Measurements from ENCODE around the gene AKT1.
"Not testable (repeated sequence)": the region's sequence is repeated elsewhere in the genome, so short reads cannot be mapped to it uniquely, and the experiment has no call there.

AKT1 gene

DNA sequence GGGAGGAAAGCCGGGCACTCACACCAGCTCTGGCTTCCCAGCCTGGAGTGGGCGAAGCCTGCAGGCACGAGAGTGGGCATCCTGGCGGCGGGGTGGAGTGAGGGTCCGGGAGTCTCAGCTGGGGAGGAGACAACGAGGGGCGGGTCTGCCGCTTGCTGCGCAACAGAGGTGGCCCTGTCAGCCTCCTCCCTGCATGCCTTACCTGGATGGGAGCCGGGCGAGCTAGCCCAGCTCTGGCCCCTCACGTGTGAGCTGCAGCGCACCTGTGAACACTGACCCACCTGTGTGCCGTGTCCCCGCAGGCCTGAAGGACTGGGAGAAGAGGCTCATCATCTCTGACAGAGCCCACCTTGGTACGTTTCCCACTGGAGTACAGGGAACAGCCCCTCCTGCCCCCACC, 56.5 kb downstream of the AKT1 start:
- no peak for DNase-seq (ENCODE audit: low read depth in 2 of 2)

DNA sequence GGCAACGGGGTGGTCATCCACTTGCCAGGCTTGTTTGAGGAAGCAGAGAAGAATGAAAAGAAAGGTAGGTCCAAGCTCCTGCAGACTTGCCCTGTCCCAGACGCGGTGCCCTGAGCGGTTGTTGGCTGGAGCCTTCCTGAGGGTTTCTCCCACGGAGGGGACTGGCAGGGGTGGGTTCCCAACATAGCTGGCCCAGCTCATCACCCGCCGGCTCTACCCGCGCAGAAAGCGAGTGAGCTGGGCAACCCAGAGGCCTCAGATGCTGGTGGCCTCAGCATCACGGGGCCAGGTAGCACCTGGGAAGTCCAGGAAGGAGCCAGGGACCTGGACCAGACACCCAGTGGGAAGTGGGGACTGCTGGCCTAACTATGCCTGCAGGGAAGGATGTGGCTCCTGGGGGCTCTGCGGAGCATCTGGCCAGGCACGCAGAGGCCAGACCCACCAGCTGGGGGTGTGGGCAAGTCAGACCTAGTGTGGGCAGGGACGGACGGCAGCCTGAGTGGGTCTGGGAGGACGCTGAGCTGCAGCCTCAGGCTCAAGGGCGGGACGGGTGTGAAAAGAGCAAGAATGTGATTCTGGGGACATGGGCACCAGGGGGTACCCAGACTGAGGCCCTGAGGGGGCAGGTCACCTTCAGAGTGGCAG, 57.1 kb downstream of the AKT1 start:
- no peak for DNase-seq (ENCODE audit: low read depth in 2 of 2)

DNA sequence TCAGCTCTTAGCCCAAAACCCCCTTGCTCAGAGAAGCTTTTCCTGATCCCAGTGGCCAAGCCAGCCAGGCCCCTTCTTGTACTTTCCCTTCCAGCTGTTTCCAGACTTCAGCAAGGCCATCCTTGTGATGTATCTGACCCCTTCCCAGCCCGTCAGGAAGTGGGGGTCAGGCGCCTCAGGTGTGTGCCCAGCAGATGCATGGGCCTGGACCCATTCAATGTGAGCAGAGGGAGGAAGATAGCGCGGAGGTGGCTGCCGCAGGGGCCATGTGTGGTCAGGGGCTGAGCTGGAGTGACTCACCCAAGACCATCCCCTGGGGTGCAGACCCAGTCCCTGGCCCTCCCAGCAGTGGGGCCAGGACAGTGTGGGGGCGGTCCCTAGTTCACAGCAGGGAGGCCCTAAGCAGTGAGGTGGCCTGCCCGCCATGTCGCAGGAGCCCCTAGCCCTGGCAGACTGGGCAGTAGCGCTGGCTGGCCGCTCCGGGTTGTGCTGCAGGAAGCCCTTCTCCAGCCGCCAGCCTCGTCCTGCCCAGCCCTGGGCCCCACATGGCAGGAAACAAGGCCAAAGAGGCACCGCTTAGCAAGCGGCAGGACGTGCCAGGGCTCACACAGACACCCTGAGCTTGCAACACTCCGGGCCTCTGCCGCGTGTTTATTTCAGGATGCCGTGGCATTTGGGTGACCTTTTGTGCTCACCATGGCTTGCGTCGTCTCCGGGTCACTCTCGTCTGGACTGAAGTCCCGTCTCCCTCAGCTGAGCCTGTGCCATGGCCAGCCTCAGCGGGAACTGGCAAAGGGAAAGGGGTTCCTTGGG, 59.5 kb downstream of the AKT1 start:
- DNase-seq (ENCODE audit: low read depth in 2 of 2): no peak

DNA sequence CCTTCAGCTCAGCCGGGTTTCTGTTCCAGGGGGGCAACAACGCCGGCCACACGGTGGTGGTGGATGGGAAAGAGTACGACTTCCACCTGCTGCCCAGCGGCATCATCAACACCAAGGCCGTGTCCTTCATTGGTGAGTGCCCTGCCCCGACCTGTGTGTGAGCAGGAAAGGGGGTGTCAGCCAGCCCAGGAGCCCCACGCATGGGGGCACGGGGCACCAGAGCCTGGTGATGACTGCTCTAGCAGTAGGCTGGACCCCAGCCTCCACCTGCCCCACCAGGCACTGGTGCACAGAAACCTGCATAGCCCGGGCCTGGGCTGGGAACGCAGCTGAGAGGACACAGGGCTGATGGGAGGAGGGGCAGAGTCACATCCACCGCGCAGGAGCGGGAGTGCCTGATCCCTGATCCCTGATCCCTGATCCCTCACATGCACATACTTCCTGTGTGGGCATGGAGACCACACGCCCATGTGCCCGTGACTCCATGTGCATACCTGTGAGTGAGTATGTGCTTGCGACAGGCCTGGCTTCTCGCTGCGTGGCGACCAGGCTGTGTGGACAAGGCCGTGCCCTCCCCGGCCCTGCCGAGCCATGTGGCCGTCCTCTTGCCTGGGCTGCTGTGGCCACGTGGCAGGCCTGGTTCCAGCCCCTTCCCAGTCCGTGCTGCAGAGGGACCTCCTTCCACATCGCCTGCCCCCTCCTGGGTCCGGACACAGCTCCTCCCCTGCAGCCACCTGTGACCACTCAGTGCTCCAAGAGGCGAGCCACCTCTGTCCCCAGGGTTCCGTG, 60.4 kb downstream of the AKT1 start:
- no peak for DNase-seq (ENCODE audit: low read depth in 2 of 2)

DNA sequence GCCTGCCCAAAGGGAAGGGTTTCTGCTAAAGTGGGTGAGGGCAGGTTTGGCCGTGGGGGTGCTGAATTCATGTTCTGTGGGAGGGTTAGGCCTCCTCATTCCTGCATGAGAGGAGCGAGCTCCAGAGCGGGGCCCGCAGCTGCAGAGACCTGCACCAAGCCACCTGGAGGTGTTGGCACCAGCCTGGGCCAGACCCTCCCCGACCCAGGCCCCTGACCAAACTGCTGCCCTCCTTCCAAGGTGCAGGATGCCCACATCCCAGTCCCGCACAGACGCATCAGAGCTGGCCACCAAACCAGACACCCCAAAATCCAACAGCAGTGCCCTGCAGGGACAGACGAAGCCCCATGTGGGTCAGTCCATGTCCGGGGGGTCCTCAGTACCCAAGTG, 61.0 kb downstream of the AKT1 start:
- DNase-seq (ENCODE audit: low read depth in 2 of 2): no peak

DNA sequence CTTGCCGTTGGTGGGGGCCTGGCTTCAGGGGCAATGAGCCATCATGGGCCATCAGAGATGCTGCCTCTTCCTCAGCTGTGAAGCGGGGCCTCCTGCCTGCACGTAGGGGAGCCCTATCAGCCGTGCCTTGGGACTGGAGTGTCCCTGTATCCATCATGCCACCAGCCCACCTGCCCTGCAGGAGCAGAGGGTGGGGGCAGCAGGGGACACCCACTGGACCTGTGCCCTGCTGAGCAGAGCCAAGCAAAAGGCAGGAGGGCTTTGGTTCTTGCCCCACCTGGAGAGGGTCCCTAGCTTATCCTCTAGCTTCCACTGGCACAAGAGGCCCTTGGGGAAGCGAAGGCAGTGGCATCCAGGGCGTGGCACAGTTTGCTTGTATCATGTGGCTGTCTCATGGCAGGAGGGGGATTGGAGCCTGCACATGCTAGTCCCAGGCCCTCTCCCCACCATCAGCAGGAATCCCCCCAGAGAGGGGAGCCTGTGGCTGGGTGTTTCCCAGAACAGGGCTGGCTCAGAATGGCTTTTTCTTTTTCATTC, 61.4 kb downstream of the AKT1 start:
- DNase-seq (ENCODE audit: low read depth in 2 of 2): no peak

DNA sequence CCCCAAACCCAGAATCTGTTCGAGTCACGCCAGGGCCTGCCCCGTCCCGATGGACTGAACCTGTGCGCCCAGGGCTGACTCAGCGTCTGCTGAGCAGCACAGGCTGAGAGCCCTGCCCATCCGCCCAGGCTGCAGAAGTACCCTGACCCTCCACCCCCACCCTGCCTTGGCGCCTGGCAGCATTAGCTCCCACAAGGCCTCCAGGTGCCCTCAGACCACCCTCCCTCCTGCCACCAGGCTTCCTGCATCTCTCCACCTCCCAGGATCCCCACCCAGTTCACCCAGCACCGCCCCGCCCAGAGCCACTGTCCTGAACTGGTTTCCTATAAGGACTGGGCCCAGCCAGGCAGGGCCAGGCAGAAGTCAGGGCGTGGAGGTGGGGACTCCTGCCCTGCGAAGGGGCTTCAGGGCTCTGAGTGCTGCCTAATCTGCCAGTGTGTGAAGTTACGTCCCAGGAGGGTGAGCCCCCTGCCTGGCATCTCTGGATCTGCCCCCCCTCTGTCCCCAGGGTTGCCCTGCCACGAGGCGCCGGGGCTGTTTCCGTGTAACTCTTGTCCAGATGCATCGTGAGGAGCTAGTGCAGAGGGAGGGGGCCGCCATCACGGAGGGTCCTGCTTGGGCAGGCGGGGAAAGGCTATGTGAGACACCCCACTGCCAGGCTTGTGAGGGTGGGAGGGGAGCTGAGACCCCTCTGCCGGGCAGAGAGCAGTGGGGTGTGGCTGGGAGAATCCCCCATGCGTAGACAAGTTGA, 62.4 kb downstream of the AKT1 start:
- no peak for DNase-seq (ENCODE audit: low read depth in 2 of 2)

DNA sequence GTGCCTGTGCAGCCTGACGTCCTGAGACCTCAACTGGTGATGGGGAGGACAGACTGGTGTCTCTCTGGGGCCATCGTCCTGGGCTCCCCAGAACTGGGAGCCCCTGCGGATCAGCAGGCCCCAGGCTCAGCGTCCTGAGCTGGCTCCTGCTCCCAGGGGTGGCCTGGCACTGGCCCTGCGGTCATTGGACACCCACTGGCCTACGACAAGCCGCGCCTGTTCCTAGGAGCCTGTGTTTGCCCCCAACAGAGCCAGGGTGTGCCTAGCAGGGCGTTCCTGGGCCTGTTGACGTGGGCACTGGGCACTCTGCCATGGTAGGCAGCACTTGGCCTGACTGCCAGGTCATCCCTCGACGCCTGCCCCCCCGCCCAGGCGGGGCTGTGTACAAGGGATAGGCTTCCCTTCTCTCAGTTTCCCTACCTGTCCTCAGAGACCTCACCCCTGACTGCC, 63.2 kb downstream of the AKT1 start:
- no peak for DNase-seq (ENCODE audit: low read depth in 2 of 2)

DNA sequence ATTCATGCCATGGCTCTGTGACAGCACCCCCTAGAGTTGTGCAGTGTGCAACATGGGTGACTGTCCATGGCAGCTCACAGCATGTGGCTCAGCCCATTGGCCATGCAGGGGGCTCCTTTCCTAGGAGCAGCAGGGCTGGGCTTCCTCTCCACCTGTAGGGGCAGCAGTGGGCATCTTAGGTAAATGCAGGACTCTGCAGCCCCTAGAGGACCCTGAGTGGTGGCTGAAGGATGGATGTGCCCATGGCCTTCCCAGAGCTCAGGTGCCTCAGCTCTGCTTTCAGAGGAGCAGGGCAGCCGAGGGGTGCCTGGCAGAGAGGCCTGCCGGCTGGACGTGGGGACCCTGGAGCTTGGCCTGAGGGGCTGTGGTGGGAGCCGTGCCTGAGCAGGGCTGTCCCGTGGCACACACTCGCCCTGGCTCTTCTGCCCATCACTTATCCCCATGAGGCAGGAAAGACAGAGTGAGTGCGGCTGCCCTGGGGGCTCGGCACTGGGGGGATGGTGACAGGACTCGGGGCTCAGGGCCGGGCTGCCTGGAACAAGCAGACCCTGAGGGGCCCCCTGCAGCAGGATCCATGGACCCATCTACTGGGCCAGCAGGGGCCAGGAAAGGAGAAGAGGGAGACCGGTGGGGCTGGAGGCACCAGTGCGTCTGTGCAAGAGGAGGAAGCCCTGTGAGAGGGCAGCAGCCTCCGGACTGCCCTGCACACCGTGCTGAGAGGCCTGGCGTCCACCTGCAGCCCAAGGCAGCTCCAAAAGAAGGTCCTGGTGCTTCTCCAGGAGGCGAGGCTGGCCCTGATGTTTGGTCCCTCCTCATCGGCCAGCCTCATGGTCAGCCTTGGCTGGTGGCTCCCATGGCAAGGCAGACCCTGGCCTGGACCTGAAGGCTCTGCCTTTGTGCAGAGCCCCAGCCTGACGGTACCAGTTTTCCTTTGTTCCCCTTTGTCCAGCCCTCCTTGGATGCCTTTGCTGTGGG, 63.9 kb downstream of the AKT1 start:
- no peak for DNase-seq (ENCODE audit: low read depth in 2 of 2)

DNA sequence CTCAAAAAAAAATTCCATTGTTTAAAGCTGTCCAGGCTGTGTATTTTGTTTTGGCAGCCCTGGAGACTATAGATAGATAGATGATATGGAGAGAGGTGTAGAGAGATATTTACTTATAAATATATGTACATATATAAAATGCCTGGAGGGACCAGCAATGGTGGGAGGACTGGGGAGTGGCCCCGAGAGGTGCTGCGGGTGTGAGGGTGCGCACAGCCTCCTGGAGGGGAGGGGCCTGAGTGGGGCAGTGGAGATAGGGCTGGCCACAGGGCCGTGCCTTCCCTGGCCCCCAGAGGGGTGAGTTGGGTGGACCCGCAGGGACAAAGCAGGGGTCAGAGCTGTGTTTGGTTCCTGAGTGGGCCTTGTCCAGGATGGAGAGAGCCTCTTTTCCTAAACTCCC, 65.1 kb downstream of the AKT1 start:
- DNase-seq (ENCODE audit: low read depth in 2 of 2): no peak

DNA sequence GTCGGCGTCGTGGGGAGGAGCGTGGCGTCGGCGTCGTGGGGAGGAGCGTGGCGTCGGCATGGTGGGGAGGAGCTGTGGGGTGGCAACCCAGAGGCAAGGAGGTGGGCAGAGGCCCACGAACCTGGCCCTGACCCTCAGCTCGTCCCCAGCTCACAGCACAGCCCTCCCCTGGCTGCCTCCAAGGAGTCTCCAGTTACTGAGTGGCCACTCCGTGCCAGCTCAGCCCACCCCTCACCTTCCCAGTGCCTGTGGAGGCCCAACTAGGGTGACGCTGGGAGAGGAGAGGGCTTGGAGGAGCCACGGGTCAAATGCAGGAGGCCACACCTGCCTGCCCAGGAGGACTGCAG, 65.7 kb downstream of the AKT1 start:
- DNase-seq (ENCODE audit: low read depth in 2 of 2): no peak

DNA sequence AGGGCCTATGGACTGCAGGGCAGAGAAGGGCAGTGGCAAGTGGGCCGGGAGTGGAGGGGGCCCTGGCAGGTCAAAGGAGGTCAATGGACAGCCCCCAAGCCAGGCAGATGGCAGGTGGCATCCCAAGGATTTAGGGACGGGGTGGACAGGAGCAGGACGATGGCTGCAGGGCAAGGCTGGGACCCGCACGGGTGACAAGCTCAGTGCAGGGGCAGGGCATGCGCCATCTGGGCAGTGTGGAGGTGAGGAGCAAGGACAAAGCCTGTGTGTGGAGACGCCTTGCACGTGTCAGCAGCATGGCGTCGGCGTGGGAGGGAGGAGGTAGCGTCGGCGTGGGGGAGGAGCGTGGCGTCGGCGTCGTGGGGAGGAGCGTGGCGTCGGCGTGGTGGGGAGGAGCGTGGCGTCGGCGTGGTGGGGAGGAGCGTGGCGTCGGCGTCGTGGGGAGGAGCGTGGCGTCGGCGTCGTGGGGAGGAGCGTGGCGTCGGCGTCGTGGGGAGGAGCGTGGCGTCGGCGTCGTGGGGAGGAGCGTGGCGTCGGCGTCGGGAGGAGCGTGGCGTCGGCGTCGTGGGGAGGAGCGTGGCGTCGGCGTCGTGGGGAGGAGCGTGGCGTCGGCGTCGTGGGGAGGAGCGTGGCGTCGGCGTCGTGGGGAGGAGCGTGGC, 66.2 kb downstream of the AKT1 start:
- DNase-seq (ENCODE audit: low read depth in 2 of 2): not testable (repeated sequence)

DNA sequence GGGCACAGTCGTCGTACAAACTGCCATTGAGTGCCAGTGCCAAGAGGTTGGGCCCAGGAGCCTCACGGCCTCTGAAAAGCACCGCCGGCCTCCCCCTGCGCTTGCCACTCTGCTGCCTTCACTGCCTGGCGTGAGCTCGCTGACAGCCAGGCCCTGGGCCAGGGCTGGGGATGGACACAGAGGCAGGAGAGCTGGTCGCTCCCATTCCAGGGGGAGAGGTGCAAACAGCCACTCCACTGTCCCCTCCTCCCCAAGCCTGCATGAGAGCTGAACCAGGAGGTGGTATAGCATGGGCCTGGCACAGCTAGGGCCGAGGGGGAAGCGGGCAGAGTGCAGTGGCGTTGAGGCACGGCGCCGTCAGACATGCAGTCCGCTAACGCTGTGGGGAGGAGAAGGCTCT, 66.9 kb downstream of the AKT1 start:
- no peak for DNase-seq (ENCODE audit: low read depth in 2 of 2)

DNA sequence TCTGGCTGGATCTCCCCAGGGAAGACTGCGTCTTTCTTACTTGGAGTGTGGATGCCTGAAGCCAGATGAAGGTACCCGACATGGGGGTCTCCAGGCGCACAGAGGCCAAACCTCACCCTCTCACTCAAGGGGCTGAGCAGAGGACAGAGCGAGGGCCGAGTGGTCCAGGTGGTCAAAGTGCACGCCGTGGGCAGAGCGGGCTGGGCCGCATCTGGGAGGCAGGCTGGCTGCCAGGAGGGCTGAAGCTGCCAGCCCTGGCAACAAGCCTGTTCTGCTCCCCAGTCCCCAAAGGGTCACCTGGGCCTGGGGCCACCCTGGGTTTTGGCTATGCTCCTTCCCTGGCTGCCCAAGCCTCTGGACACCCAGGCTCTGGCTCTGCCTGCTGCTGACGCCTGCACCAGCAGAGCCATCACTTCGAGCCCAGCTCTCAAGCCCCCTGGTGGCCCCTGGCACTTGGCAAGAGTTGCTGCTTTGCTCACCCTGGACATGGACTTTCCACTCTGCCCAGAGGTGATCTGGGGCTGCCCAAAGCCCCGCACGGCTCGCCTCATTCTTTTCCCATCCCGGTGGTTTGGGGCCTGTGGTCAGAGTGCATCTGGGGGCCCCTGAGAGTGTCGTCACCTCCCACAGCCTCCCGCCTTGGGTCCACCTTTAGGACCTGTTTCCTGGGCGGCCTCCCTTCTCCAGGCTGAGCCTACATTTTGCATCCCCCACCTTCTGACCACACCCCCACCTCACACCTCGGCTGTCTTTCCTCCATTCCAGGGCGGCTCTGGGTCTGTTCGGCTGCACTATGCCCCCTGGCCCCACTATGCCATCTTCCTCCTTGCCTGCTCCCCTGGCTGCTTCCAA, 68.7 kb downstream of the AKT1 start:
- no peak for DNase-seq (ENCODE audit: low read depth in 2 of 2)

DNA sequence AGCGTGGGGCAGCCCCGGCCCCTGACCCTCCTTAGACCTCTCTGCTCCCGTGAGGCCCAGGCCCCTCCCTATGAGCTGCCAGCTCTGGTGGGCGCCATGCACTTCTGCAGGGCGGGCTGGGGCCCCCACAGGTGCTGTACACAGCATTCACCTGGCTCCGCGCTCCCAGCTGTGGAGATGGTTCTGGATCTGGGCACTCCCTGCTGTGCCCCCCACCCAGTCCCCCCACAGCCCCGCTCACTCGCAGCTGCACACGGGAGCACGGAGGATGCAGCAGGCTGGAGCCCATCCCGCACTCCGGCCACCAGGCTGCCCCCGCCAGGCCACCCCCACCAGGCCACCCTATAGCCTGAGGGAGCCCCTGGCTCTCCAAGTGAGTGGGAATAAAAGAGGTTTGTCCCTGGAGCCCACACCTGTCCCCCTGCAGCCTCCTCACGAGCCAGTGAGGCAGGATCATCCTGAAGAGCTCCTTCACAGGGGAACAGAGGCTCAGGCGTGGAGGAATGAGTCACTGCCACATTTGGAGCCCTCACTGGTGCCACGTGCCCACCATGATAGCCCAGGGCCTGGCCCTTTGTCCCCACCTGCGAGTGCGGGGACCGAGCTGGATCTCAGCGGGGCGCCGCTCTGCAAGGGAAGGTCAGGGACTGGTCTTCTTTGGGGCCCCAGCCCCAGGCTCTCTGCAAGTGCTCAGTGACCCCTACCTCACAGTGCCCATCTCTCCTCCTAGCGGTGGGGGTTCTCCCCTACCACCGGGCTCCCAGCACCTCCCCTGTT, 69.6 kb downstream of the AKT1 start:
- no peak for DNase-seq (ENCODE audit: low read depth in 2 of 2)

DNA sequence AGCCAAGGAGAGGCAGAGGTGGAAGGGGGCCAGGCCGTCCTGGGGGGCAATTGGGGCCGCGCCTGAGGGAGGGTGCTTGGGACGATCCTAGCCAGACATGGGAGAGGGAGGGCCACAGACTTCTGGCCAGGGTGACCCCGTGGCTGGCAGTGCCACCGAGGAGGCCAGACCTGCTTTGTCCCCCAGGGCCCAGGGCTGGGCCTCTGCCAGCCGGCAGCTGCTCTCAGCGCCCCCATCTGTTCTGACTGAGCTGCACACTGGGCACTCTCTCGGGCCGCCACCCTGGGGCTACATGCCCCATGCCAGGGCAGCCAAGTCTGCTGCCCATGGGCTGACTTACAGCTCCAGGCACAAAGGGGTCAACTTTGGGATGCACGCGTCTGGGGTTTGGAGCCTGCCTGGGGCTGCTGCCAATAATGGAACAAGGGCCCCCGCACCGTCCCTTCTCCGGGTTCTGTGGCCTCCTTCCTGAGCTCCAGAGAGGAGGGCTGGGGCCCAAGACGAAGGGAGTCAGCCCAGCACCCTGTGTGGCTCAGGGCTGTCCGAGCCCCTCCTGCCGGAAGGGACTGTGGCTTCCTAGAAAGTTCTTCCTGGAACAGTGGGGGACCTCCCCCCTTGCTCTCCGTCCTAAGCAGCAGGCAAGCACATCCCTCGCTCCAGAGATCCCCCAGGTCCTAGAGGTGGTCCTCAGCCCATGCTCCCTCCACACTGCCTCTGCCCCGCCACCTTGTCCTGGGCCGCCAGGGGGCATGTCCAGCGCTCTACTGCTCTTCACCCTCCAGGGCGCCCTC, 70.4 kb downstream of the AKT1 start:
- no peak for DNase-seq (ENCODE audit: low read depth in 2 of 2)

DNA sequence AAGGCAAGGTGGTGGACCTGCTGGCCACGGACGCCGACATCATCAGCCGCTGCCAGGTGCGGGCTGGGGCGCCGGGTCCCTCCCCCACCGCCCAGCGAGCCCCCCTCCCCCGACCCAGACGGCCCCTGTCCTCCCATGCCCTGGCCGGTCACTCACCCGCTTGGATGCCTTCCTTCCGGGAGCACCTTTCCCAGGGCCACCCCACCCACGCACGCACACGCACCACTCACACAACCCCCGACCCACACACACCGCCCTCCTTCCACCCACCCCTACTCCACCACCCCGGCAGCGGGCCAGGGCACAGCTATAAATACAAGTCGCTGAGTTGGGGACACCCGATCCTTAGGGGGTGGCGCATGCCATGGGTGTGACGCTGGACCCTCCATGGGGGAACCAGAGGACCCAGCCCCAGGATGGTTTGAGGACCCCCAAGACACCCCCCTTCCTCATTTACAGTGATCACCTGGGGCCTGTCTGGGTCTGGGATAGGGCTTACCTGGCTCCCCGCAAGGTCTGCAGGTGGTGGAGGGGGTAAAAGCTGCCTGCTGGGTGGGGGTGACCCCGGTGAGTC, 71.1 kb downstream of the AKT1 start:
- no peak for DNase-seq (ENCODE audit: low read depth in 2 of 2)

Data from stimulated activated CD4-positive, alpha-beta T cell treated with anti-CD3 and anti-CD28 coated beads, Interleukin-1b, Interleukin-23, amount 100 ng/mL, for 4 hours (primary cell).